Neuronal stem cell (in vitro differentiated cells): Measurements from ENCODE around the gene SERPINA9.

Experiments used
- DNase-seq: peaks from one replicate; pipeline ENCODE4 v3.0.0-alpha.2; 2013; ENCODE audit warnings: low spot score
- H2AFZ ChIP-seq: one replicate; pipeline ENCODE4 v1.6.1; 2013; ENCODE audit warnings: mild to moderate bottlenecking, low read length, inconsistent platforms
- H2AK5ac ChIP-seq: 2 replicates; pipeline ENCODE4 v1.6.1; 2013; ENCODE audit warnings: low read depth, mild to moderate bottlenecking, inconsistent platforms, low read length, moderate library complexity, mixed read lengths
- H2BK120ac ChIP-seq: 2 replicates; pipeline ENCODE4 v1.6.1; 2013; ENCODE audit warnings: low read depth, mild to moderate bottlenecking, inconsistent platforms, low read length, moderate library complexity, mixed read lengths
- H2BK12ac ChIP-seq: one replicate; pipeline ENCODE4 v1.6.1; 2013; ENCODE audit warnings: low read length, inconsistent platforms
- H2BK15ac ChIP-seq: 2 replicates; pipeline ENCODE4 v1.6.1; 2013; ENCODE audit warnings: mild to moderate bottlenecking, low read length, inconsistent platforms, mixed read lengths
- H2BK5ac ChIP-seq: one replicate; pipeline ENCODE4 v1.6.1; 2013; ENCODE audit warnings: inconsistent platforms, mild to moderate bottlenecking, low read length, moderate library complexity
- H3K14ac ChIP-seq: one replicate; pipeline ENCODE4 v1.6.1; 2013; ENCODE audit warnings: low read length, inconsistent platforms
- H3K18ac ChIP-seq: 2 replicates; pipeline ENCODE4 v1.6.1; 2013; ENCODE audit warnings: low read length, inconsistent platforms
- H3K23ac ChIP-seq: 2 replicates; pipeline ENCODE4 v1.6.1; 2013; ENCODE audit warnings: low read depth, mild to moderate bottlenecking, mixed read lengths, low read length, inconsistent platforms; ENCODE audit not compliant: poor library complexity
- H3K27ac ChIP-seq: replicated peaks from 3 replicates; pipeline ENCODE4 v1.5.1; 2013; ENCODE audit warnings: low read length, inconsistent platforms
- H3K27me3 ChIP-seq, 3 experiments: 2 replicates each; pipeline ENCODE4 v1.6.1; 2013; ENCODE audit warnings: low read length in 3 of 3, mild to moderate bottlenecking in 2 of 3, inconsistent platforms in 1 of 3, low read depth in 1 of 3, mixed read lengths in 1 of 3, moderate library complexity in 1 of 3; ENCODE audit not compliant: control insufficient read depth in 3 of 3, insufficient read depth in 3 of 3
- H3K36me3 ChIP-seq, 2 donors: replicated peaks in 1 of 2; 2 replicates each; pipeline ENCODE4 v1.6.1; 2013; ENCODE audit warnings: low read length in 2 of 2; ENCODE audit not compliant: control insufficient read depth in 2 of 2, insufficient read depth in 2 of 2
- H3K4ac ChIP-seq: 2 replicates; pipeline ENCODE4 v1.6.1; 2013; ENCODE audit warnings: inconsistent platforms, mild to moderate bottlenecking, low read length, moderate library complexity
- H3K4me1 ChIP-seq, 2 donors: 1 replicate in 1 of 2; 2 replicates in 1 of 2; pipeline ENCODE4 v1.6.1; 2013; ENCODE audit warnings: low read length in 2 of 2, low read depth in 1 of 2; ENCODE audit not compliant: control insufficient read depth in 2 of 2, insufficient read depth in 1 of 2
- H3K4me2 ChIP-seq: one replicate; pipeline ENCODE4 v1.6.1; 2013; ENCODE audit warnings: mild to moderate bottlenecking, low read length, inconsistent platforms; ENCODE audit not compliant: insufficient read depth, poor library complexity, severe bottlenecking
- H3K4me3 ChIP-seq, 2 donors: 2 replicates each; pipeline ENCODE4 v1.5.1; 2013; ENCODE audit warnings: low read length in 2 of 2, mild to moderate bottlenecking in 2 of 2, inconsistent platforms in 1 of 2, moderate library complexity in 1 of 2
- H3K79me1 ChIP-seq: one replicate; pipeline ENCODE4 v1.6.1; 2013; ENCODE audit warnings: low read depth, mild to moderate bottlenecking, inconsistent platforms, low read length, moderate library complexity
- H3K9ac ChIP-seq: one replicate; pipeline ENCODE4 v1.6.1; 2013; ENCODE audit warnings: mild to moderate bottlenecking, low read depth, low read length, inconsistent platforms; ENCODE audit not compliant: poor library complexity
- H3K9me3 ChIP-seq, 2 donors: replicated peaks in 1 of 2; 2 replicates each; pipeline versions ENCODE3 to v1.6.1; 2013; ENCODE audit warnings: low read length in 2 of 2, mild to moderate bottlenecking in 2 of 2, inconsistent platforms in 1 of 2, low read depth in 1 of 2, mixed read lengths in 1 of 2, moderate library complexity in 1 of 2; ENCODE audit not compliant: control insufficient read depth in 2 of 2, insufficient read depth in 1 of 2
- H4K8ac ChIP-seq: one replicate; pipeline ENCODE4 v1.6.1; 2013; ENCODE audit warnings: low read depth, mild to moderate bottlenecking, inconsistent platforms, low read length, moderate library complexity
- H4K91ac ChIP-seq: one replicate; pipeline ENCODE4 v1.6.1; 2013; ENCODE audit warnings: low read length, low read depth, mild to moderate bottlenecking, inconsistent platforms; ENCODE audit not compliant: poor library complexity
- WGBS, 2 donors: extraction: QIAGEN DNeasy Blood & Tissue Kit; methylation state at CpG; one replicate each; pipeline ENCODE4 v1.1.7; 2013; ENCODE audit warnings: missing lambda C conversion rate in 2 of 2, mixed read lengths in 1 of 2; ENCODE audit not compliant: insufficient read length in 2 of 2, insufficient replicate concordance in 1 of 2; ENCODE audit errors: extremely low coverage in 2 of 2; 5-methylcytosine and 5-hydroxymethylcytosine counted together

SERPINA9 gene

DNA sequence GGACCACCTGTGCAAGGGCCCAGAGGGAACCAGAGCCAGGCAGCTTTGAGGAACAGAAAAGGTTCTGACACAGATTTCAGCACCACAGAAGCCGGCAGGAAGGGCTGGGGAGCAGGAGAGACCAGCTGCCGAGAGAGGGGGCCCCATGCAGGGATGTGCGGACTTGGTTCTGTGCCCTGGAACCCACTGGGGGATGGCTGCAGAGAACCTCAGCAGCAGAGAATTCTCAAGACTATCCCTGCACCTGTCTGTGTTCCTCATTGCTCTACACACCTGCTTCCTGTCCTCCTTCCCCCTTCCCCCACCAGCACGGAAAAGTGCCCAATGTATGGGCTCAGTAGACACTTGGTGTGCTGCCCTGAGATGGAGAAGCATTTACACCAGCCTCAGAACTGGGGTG lies 3.2 kb downstream of the SERPINA9 start:
- no peak overlapping the region for H3K9ac ChIP-seq
- H3K23ac ChIP-seq = no peak overlapping the region
- H2AK5ac ChIP-seq = peak overlapping the region; percentile 28
- DNase-seq = no peak
- H2BK120ac ChIP-seq = no peak overlapping the region
- H3K18ac ChIP-seq = peak overlapping the region; percentile 63
- H3K27ac ChIP-seq = no peak overlapping the region
- H2BK12ac ChIP-seq = no peak overlapping the region
- no peak overlapping the region for H4K91ac ChIP-seq
- H2BK15ac ChIP-seq = no peak overlapping the region
- no peak overlapping the region for H3K4ac ChIP-seq
- H3K79me1 ChIP-seq = no peaks in the 10 kb centered on the region
- no peak overlapping the region for H3K14ac ChIP-seq
- peaks cover 0 to 2% of the 10 kb centered on the region in 2 donors for H3K9me3 ChIP-seq
- WGBS, 2 donors = no CpG with 5 or more reads among the region's 4 CpGs
- no peak overlapping the region for H3K4me2 ChIP-seq
- H2BK5ac ChIP-seq = no peak overlapping the region
- H3K4me3 ChIP-seq = no peak overlapping the region
- no peak overlapping the region for H4K8ac ChIP-seq
- H2AFZ ChIP-seq = no peak overlapping the region
- peaks cover 0 to 11% of the 10 kb centered on the region in 2 donors for H3K4me1 ChIP-seq
- no peaks in the 10 kb centered on the region for H3K27me3 ChIP-seq
- H3K36me3 ChIP-seq = no peaks in the 10 kb centered on the region

- H2AFZ ChIP-seq = no peak overlapping the region
- peaks cover 0 to 15% of the 10 kb centered on the region in 2 donors for H3K4me1 ChIP-seq
- H2BK120ac ChIP-seq = no peak overlapping the region
- no peak overlapping the region for H3K18ac ChIP-seq
- H3K4ac ChIP-seq = no peak overlapping the region
- H3K27ac ChIP-seq = no peak overlapping the region
- H2BK5ac ChIP-seq = no peak overlapping the region
- H3K9ac ChIP-seq = no peak overlapping the region
- H4K8ac ChIP-seq = no peak overlapping the region
- H3K14ac ChIP-seq = no peak overlapping the region
- no peak for DNase-seq
- WGBS, 2 donors = no CpG with 5 or more reads among the region's 2 CpGs
- no peak overlapping the region for H2BK15ac ChIP-seq
- no peak overlapping the region for H3K4me2 ChIP-seq
- no peaks in the 10 kb centered on the region for H3K9me3 ChIP-seq
- no peak overlapping the region for H3K23ac ChIP-seq
- H3K4me3 ChIP-seq = no peak overlapping the region
- H3K79me1 ChIP-seq = no peaks in the 10 kb centered on the region
- H3K27me3 ChIP-seq = no peaks in the 10 kb centered on the region
- no peak overlapping the region for H2BK12ac ChIP-seq
- H3K36me3 ChIP-seq = no peaks in the 10 kb centered on the region
- H4K91ac ChIP-seq = no peak overlapping the region
- H2AK5ac ChIP-seq = no peak overlapping the region
These were observed 5.0 kb downstream of the SERPINA9 start for GRCh38 chr14:94471045-94471444.

GRCh38 chr14:94470311-94470710 lies 5.7 kb downstream of the SERPINA9 start:
- H3K27ac ChIP-seq = no peak overlapping the region
- no peak overlapping the region for H3K4ac ChIP-seq
- no peaks in the 10 kb centered on the region for H3K36me3 ChIP-seq
- H3K4me1 ChIP-seq = peaks cover 0 to 15% of the 10 kb centered on the region in 2 donors
- no peak overlapping the region for H2AFZ ChIP-seq
- no peaks in the 10 kb centered on the region for H3K9me3 ChIP-seq
- H3K4me2 ChIP-seq = no peak overlapping the region
- no peak overlapping the region for H3K4me3 ChIP-seq
- H4K8ac ChIP-seq = no peak overlapping the region
- H3K9ac ChIP-seq = no peak overlapping the region
- no peak overlapping the region for H2BK5ac ChIP-seq
- no peak overlapping the region for H2AK5ac ChIP-seq
- no peaks in the 10 kb centered on the region for H3K79me1 ChIP-seq
- no peak overlapping the region for H3K18ac ChIP-seq
- H3K23ac ChIP-seq = no peak overlapping the region
- no peak for DNase-seq
- H2BK15ac ChIP-seq = no peak overlapping the region
- H4K91ac ChIP-seq = no peak overlapping the region
- H3K14ac ChIP-seq = no peak overlapping the region
- no CpG with 5 or more reads among the region's 2 CpGs for WGBS, 2 donors
- no peak overlapping the region for H2BK120ac ChIP-seq
- H2BK12ac ChIP-seq = no peak overlapping the region
- H3K27me3 ChIP-seq = no peaks in the 10 kb centered on the region

DNA sequence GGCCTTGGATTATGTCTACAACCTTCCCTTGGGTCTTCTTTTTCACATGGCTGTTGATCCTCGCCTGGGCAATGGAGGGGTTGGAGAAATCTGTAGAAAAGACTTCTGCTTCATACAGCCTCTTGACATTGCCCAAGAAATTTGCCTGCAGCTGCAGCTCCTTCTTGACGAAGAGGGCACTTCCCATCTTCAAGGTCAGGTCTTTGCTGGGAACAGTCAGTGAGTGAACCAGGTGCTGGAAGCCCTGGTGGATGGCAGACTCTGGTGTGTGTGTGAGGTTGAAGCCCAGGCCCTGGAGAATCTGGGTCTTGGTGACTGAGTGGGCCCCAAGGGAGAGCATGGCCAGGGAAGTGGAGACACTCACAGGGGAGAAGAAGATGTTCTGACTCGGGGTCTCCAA lies 6.7 kb downstream of the SERPINA9 start:
- Histone ChIP-seq H2BK5ac (no peak overlapping the region), H3K9ac (no peak overlapping the region), H2BK15ac (peak overlapping the region; percentile 31), H3K18ac (no peak overlapping the region), H3K4me1 (peaks cover 0 to 5% of the 10 kb centered on the region in 2 donors), H3K14ac (no peak overlapping the region), H3K4ac (no peak overlapping the region), H3K4me2 (no peak overlapping the region), H3K36me3 (no peaks in the 10 kb centered on the region), H3K27me3 (no peaks in the 10 kb centered on the region), H3K23ac (no peak overlapping the region), H4K91ac (no peak overlapping the region), H3K79me1 (no peaks in the 10 kb centered on the region), H2AFZ (no peak overlapping the region), H2BK12ac (no peak overlapping the region), H3K4me3 (no peak overlapping the region), H4K8ac (no peak overlapping the region), H3K27ac (no peak overlapping the region), H2BK120ac (no peak overlapping the region), H3K9me3 (peaks cover 0 to 4% of the 10 kb centered on the region in 2 donors), H2AK5ac (no peak overlapping the region)
- no peak for DNase-seq
- no CpG with 5 or more reads among the region's 3 CpGs for WGBS, 2 donors
